Measurements from ENCODE around the gene HBD. TPM values are rescaled to one million over a fixed set of nuclear protein-coding genes. Genes with fewer than 3 reads are reported as not detected.
"Not testable (repeated sequence)": the region's sequence is repeated elsewhere in the genome, so short reads cannot be mapped to it uniquely, and the experiment has no call there.

Gene HBD
- total RNA-seq, 4 donors from 2014 or later: 4.4 TPM; not detected in 3

GRCh38 chr11:5251746-5252145, 17.5 kb upstream of the HBD start:
- no peak for TF ChIP-seq CTCF (IDR thresholded peaks at IDR 0.05; ENCODE audit: low read depth)

GRCh38 chr11:5250543-5251204, 16.4 kb upstream of the HBD start:
- no peak for TF ChIP-seq CTCF (IDR thresholded peaks at IDR 0.05; ENCODE audit: low read depth)

GRCh38 chr11:5249807-5250396, 15.6 kb upstream of the HBD start, which contains the start of gene HBG1:
HBG1 (minus strand) TSS chr11:5249857; CDS start chr11:5249804, 53 bp downstream.
- not testable (repeated sequence) for TF ChIP-seq CTCF (IDR thresholded peaks at IDR 0.05; ENCODE audit: low read depth)

- no peak for TF ChIP-seq CTCF (IDR thresholded peaks at IDR 0.05; ENCODE audit: low read depth)
Measured at GRCh38 chr11:5247472-5248192, 13.3 kb upstream of the HBD start.

- TF ChIP-seq CTCF (IDR thresholded peaks at IDR 0.05; ENCODE audit: low read depth): no peak
Measured at GRCh38 chr11:5246772-5247471, 12.6 kb upstream of the HBD start.

GRCh38 chr11:5245155-5245554, 10.9 kb upstream of the HBD start:
- no peak for TF ChIP-seq CTCF (IDR thresholded peaks at IDR 0.05; ENCODE audit: low read depth)

- no peak for TF ChIP-seq CTCF (IDR thresholded peaks at IDR 0.05; ENCODE audit: low read depth)
Measured at GRCh38 chr11:5243816-5244180, 9.5 kb upstream of the HBD start.
